ENCODE results near the gene DFFA. TPM values are rescaled to one million over a fixed set of nuclear protein-coding genes. Genes with fewer than 3 reads are reported as not detected.

DFFA gene
- total and polyA plus RNA-seq, 2 of the 4 experiments (the other 2 are of a cell fraction), result 28.1 to 62.6 TPM

DNA sequence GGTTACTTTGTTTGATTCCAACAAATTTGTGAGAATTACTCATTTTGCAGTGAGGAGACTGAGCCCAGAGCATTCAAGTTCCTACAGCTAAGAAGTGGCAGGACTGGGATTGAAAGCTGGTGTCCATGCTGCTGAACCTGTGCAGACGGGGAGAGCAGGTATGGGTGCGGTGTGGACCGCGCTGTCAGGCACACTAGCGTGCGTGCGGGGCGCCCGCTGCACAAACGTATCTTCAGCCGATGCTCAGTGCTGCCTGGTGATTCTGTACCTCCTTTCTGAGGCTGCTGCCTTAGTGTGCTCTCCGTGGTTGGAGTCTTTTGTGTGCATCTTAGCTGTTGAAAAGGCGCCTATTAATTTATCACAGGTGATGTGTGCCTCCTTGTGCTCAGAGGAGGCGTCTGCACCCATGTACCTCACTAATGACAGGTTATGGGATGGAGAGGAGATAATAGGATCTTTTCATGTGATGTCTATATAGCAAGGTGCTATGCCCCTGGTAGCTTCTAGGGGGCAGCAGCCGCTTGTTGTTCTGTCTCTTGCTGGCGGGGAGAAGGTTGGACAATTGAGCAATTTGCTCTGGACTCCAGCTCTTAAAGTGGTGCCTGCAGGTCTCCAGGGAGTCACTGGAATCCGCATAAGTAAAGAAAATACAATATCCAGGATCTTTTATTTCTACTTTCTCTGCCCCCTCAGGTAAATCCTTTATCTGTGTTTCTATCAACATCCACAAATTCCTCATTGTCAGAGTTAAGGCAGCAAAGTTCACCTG lies 35.0 kb upstream of the DFFA start:
- no peak overlapping the region for H3K9ac ChIP-seq (ENCODE audit: low read depth, low read length)
- H3K23ac ChIP-seq (ENCODE audit: low read depth, low read length), result no peak overlapping the region
- H2BK15ac ChIP-seq (ENCODE audit: low read depth, low read length), result no peak overlapping the region
- H3K56ac ChIP-seq (ENCODE audit: extremely low read depth, insufficient read depth, low read length), result no peak overlapping the region
- 0 out of 2 replicates have a peak overlapping the region, but pooled peaks have one; percentile 23 for H2AK5ac ChIP-seq (ENCODE audit: low read depth, low read length)
- ChIA-PET CTCF (interaction anchor here (0.6 to 3.1 kb wide), 14 partner anchors 9 to 490 kb away, joined by 3 to 22 read pairs (median 4); no protein-coding TSS in a partner anchor), POLR2A (ENCODE audit: unreplicated experiment) (interaction anchor here (0.6 kb wide), 1 partner anchor 16 kb away, joined by 7 read pairs; no protein-coding TSS in a partner anchor)
- intact Hi-C loops (cut with micrococcal nuclease) (loop anchor here (1.0 to 2.0 kb wide), 3 partner anchors 360 to 506 kb away; partner anchors contain the start of gene TARDBP), in situ Hi-C loops (cut with MboI; ENCODE audit: low sequenced_read_pairs) (loop anchor here (5.0 kb wide), 1 partner anchor 360 kb away; no protein-coding TSS in a partner anchor), dilution Hi-C loops (cut with HindIII; ENCODE audit: low sequenced_read_pairs, unreplicated experiment) (no loop called here)
- H3K36me3 ChIP-seq (ENCODE audit: control insufficient read depth, insufficient read depth, low read length), result no peaks in the 10 kb centered on the region
- H3K9me3 ChIP-seq (ENCODE audit: control insufficient read depth, insufficient read depth, low read length), result no peaks in the 10 kb centered on the region
- H3K4me3 ChIP-seq (ENCODE audit: insufficient read depth, low read depth, low read length), result no peak overlapping the region
- H3K4me2 ChIP-seq (ENCODE audit: low read depth, low read length), result no peak overlapping the region
- no peak overlapping the region for H3K18ac ChIP-seq (ENCODE audit: low read depth, low read length)
- peaks cover 21% of the 10 kb centered on the region for H3K9me1 ChIP-seq (ENCODE audit: insufficient read depth, low read length)
- no peak overlapping the region for H2AFZ ChIP-seq (replicated peaks; ENCODE audit: low read length, poor library complexity)
- H2BK5ac ChIP-seq (ENCODE audit: low read depth, low read length, poor library complexity, severe bottlenecking), result no peak overlapping the region
- TF ChIP-seq USF2 (IDR thresholded peaks at IDR 0.05; ENCODE audit: low read depth, low read length) (no peak), BHLHE40 (IDR thresholded peaks at IDR 0.05; ENCODE audit: low read depth, low read length) (no peak), RAD21 (IDR thresholded peaks at IDR 0.05; ENCODE audit: low read length) (peak; percentile 92), POLR2A (IDR thresholded peaks at IDR 0.05; ENCODE audit: low read depth, low read length) (0 out of 2 replicates have a peak, but pooled peaks have one; percentile 31), RCOR1 (IDR thresholded peaks at IDR 0.05; ENCODE audit: insufficient replicate concordance, low read length) (no peak), MAZ (IDR thresholded peaks at IDR 0.05; ENCODE audit: borderline replicate concordance, low read depth, low read length) (peak; percentile 56; the same call in 1 of the 2 replicates), RFX5 (IDR thresholded peaks at IDR 0.05; ENCODE audit: low read depth, low read length) (no peak), SMC3 (IDR thresholded peaks at IDR 0.05; ENCODE audit: low read depth, low read length) (peak; percentile 88), CEBPB (IDR thresholded peaks at IDR 0.05; ENCODE audit: low read depth, low read length) (peak; percentile 94)
- TF ChIP-seq, protein P1, sequence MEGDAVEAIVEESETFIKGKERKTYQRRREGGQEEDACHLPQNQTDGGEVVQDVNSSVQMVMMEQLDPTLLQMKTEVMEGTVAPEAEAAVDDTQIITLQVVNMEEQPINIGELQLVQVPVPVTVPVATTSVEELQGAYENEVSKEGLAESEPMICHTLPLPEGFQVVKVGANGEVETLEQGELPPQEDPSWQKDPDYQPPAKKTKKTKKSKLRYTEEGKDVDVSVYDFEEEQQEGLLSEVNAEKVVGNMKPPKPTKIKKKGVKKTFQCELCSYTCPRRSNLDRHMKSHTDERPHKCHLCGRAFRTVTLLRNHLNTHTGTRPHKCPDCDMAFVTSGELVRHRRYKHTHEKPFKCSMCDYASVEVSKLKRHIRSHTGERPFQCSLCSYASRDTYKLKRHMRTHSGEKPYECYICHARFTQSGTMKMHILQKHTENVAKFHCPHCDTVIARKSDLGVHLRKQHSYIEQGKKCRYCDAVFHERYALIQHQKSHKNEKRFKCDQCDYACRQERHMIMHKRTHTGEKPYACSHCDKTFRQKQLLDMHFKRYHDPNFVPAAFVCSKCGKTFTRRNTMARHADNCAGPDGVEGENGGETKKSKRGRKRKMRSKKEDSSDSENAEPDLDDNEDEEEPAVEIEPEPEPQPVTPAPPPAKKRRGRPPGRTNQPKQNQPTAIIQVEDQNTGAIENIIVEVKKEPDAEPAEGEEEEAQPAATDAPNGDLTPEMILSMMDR (conservative IDR thresholded peaks at IDR 0.05; ENCODE audit: low read depth, low read length), result peak; percentile 94
- peaks cover 28 to 63% of the 10 kb centered on the region in 2 experiments for H3K79me1 ChIP-seq (ENCODE audit: low read depth in 1 of 2, low read length in 2 of 2)
- ATAC-seq (ENCODE audit: low read depth), result peak; percentile 79
- no peak overlapping the region for H2BK20ac ChIP-seq (ENCODE audit: low read depth, low read length)
- H4K91ac ChIP-seq (ENCODE audit: insufficient read depth, low read depth, low read length), result no peak overlapping the region
- no TSS peak for BruUV-seq (replicated peaks)
- H2BK120ac ChIP-seq (ENCODE audit: low read depth, low read length), result no peak overlapping the region
- H4K8ac ChIP-seq (ENCODE audit: low read depth in 2 of 2, low read length in 2 of 2), result no peak overlapping the region
- WGBS, 2 experiments (ENCODE audit: extremely low coverage in 2 of 2, insufficient read length in 1 of 2), result 90% methylated on average over 4 of the region's 17 CpGs; no CpG with 5 or more reads in 1 of the 2 experiments
- peaks cover 13% of the 10 kb centered on the region for H4K20me1 ChIP-seq (ENCODE audit: insufficient read depth, low read length)
- H3K14ac ChIP-seq (replicated peaks; ENCODE audit: low read depth, low read length), result no peak overlapping the region
- H3K4me1 ChIP-seq (ENCODE audit: control insufficient read depth, insufficient read depth, low read length), result peaks cover 21% of the 10 kb centered on the region
- H4K5ac ChIP-seq (ENCODE audit: low read depth, low read length), result no peak overlapping the region
- H2AK9ac ChIP-seq (replicated peaks; ENCODE audit: low read depth, low read length, poor library complexity), result peak overlapping the region; percentile 49
- DNase-seq, result peak; percentile 83
- H3K27ac ChIP-seq (ENCODE audit: insufficient read depth, low read length), result no peak overlapping the region
- no peaks in the 10 kb centered on the region for H3K27me3 ChIP-seq (ENCODE audit: control insufficient read depth, insufficient read depth, low read length)
- no peak overlapping the region for H3K4ac ChIP-seq (ENCODE audit: low read depth, low read length)
